K562 (cell line): ENCODE measurements around the gene HYAL3. TPM values are rescaled to one million over a fixed set of nuclear protein-coding genes. Genes with fewer than 3 reads are reported as not detected.

ENCODE experiments used
- ATF7 ChIP-seq: fragments of 450-650 bp; IDR thresholded peaks from 2 replicates; pipeline ENCODE4 v1.7.1; 2014; ENCODE audit warnings: mild to moderate bottlenecking, moderate library complexity
- CBFB ChIP-seq: sonication (generic); formaldehyde crosslinking; IDR thresholded peaks from 2 replicates; pipeline ENCODE4 v1.4.0; 2020; ENCODE audit warnings: mild to moderate bottlenecking, missing genetic modification reagents
- CEBPG ChIP-seq, 3 experiments: fragments of 200-800 bp in 1 of 3; sonication (Bioruptor generic) in 1 of 3; sonication (generic) in 1 of 3; formaldehyde crosslinking in 1 of 3; IDR thresholded peaks in 2 of 3; conservative IDR thresholded peaks in 1 of 3; 2 replicates each; pipeline versions ENCODE4 v1.6.1 to v1.8.0; 2016 to 2022; ENCODE audit warnings: missing compliant biosample characterization in 2 of 3, missing genetic modification characterization in 2 of 3, mild to moderate bottlenecking in 1 of 3, missing genetic modification reagents in 1 of 3
- CREM ChIP-seq: IDR thresholded peaks from 2 replicates; pipeline ENCODE4 v1.6.1; 2014; ENCODE audit warnings: antibody characterized with exemption, low read depth
- CXXC5 ChIP-seq: fragments of 250-450 bp; sonication (Bioruptor Pico); IDR thresholded peaks from 2 replicates; pipeline ENCODE4 v1.8.0; 2022; ENCODE audit warnings: inconsistent platforms, mild to moderate bottlenecking, moderate library complexity
- ELF2 ChIP-seq: fragments of 250-450 bp; sonication (Bioruptor Pico); IDR thresholded peaks from 2 replicates; pipeline ENCODE4 v1.5.0; 2021; ENCODE audit warnings: mild to moderate bottlenecking
- ETS2 ChIP-seq: IDR thresholded peaks from 2 replicates; pipeline ENCODE4 v1.6.1; 2016; ENCODE audit warnings: borderline replicate concordance, missing genetic modification characterization, mild to moderate bottlenecking, moderate library complexity, missing compliant biosample characterization; ENCODE audit not compliant: poor library complexity, severe bottlenecking
- HDGF ChIP-seq: fragments of 450-650 bp; IDR thresholded peaks from 2 replicates; pipeline ENCODE4 v1.6.1; 2016
- JUND ChIP-seq, 2 experiments: IDR thresholded peaks; 2 replicates in 1 of 2; 3 replicates in 1 of 2; pipeline ENCODE4 v1.6.1; 2011; ENCODE audit warnings: borderline replicate concordance in 2 of 2, low read depth in 2 of 2, low read length in 2 of 2, improper control_type of control experiment in 1 of 2, missing biosample characterization in 1 of 2, missing genetic modification characterization in 1 of 2, missing genetic modification reagents in 1 of 2
- KLF1 ChIP-seq: fragments of 450-650 bp; IDR thresholded peaks from 2 replicates; pipeline ENCODE4 v1.6.1; 2016; ENCODE audit warnings: missing genetic modification characterization, missing compliant biosample characterization
- MTA2 ChIP-seq: fragments of 450-650 bp; IDR thresholded peaks from 2 replicates; pipeline ENCODE4 v1.6.1; 2016; ENCODE audit warnings: low read depth
- NR3C1 ChIP-seq: sonication (generic); formaldehyde crosslinking; IDR thresholded peaks from 2 replicates; pipeline ENCODE4 v1.8.1; 2022; ENCODE audit warnings: missing genetic modification reagents
- PHF21A ChIP-seq: fragments of 450-650 bp; IDR thresholded peaks from 2 replicates; pipeline ENCODE4 v1.6.1; 2017; ENCODE audit warnings: low read depth, borderline replicate concordance
- POLR2G ChIP-seq: fragments of 200-400 bp; formaldehyde crosslinking; IDR thresholded peaks from 2 replicates; pipeline ENCODE4 v1.6.1; 2017; ENCODE audit warnings: low read depth, mild to moderate bottlenecking, antibody characterized with exemption, low read length, moderate library complexity
- SAP30 ChIP-seq: fragments of 200-600 bp; sonication (generic); IDR thresholded peaks from 2 replicates; pipeline ENCODE4 v1.6.1; 2012; ENCODE audit warnings: borderline replicate concordance, low read depth, mild to moderate bottlenecking, moderate library complexity, low read length, control low read depth, inconsistent platforms; ENCODE audit not compliant: insufficient read depth, poor library complexity, severe bottlenecking
- SMARCE1 ChIP-seq: fragments of 450-650 bp; IDR thresholded peaks from 2 replicates; pipeline ENCODE4 v1.7.1; 2016; ENCODE audit warnings: mild to moderate bottlenecking
- SMC3 ChIP-seq: conservative IDR thresholded peaks from 2 replicates; pipeline ENCODE4 v1.6.1; 2011; ENCODE audit warnings: low read depth, low read length, improper control_type of control experiment; ENCODE audit not compliant: insufficient read depth
- SP1 ChIP-seq: sonication (generic); formaldehyde crosslinking; IDR thresholded peaks from 2 replicates; pipeline ENCODE4 v1.8.1; 2022; ENCODE audit warnings: mild to moderate bottlenecking, missing genetic modification reagents
- SRSF3 ChIP-seq: fragments of 200-400 bp; formaldehyde crosslinking; IDR thresholded peaks from 2 replicates; pipeline ENCODE4 v1.6.1; 2016; ENCODE audit warnings: mild to moderate bottlenecking, low read length, moderate library complexity; ENCODE audit not compliant: insufficient read depth
- TBP ChIP-seq: optimal IDR thresholded peaks from 2 replicates; pipeline ENCODE3; 2011; ENCODE audit warnings: low read depth, low read length, improper control_type of control experiment
- ZBTB7A ChIP-seq: IDR thresholded peaks from 2 replicates; pipeline ENCODE4 v1.6.1; 2011; ENCODE audit warnings: low read depth, mild to moderate bottlenecking, low read length, moderate library complexity, borderline replicate concordance; ENCODE audit not compliant: control insufficient read depth
- ZNF12 ChIP-seq: sonication (generic); formaldehyde crosslinking; IDR thresholded peaks from 2 replicates; pipeline ENCODE4 v1.4.0; 2020; ENCODE audit warnings: mild to moderate bottlenecking, missing genetic modification reagents
- ZNF23 ChIP-seq: fragments of 250-450 bp; sonication (Bioruptor Pico); IDR thresholded peaks from 2 replicates; pipeline ENCODE4 v1.4.0; 2020; ENCODE audit warnings: mild to moderate bottlenecking
- ZNF589 ChIP-seq: fragments of 200-800 bp; sonication (Bioruptor generic); IDR thresholded peaks from 2 replicates; pipeline ENCODE4 v1.6.1; 2016; ENCODE audit warnings: low read depth, missing genetic modification characterization, missing compliant biosample characterization
- ZNF717 ChIP-seq: fragments of 250-450 bp; sonication (Bioruptor Pico); IDR thresholded peaks from 2 replicates; pipeline ENCODE4 v1.5.0; 2021
- ZNF785 ChIP-seq: fragments of 250-450 bp; sonication (Bioruptor Pico); IDR thresholded peaks from 2 replicates; pipeline ENCODE4 v1.4.0; 2020; ENCODE audit warnings: mild to moderate bottlenecking
- polyA plus RNA-seq, 8 experiments: library from polyadenylated mRNA; depleted of rRNA in 4 of 8; stranded (reverse) in 5 of 8; unstranded in 3 of 8; fragments of >200 nt; fragmentation: Nextera tagmentation in 2 of 8; fragmentation: Illumina TruSeq in 1 of 8; extraction: Ambion mirVana in 2 of 8; extraction: Trizol in 1 of 8; gene quantifications; 2 replicates each; pipeline versions ENCODE4 v1.2.1 to v1.2.3, GENCODE V29; 2011 to 2014; ENCODE audit warnings: inconsistent platforms in 1 of 8, missing spikeins in 1 of 8
- total RNA-seq, 7 experiments: library from RNA; depleted of rRNA in 6 of 7; stranded (reverse); fragments of >200 nt in 6 of 7; fragmentation: Illumina TruSeq in 2 of 7; extraction: Trizol in 2 of 7; gene quantifications; 2 replicates each; pipeline versions ENCODE4 v1.2.1 to v1.2.3, GENCODE V29; 2011 to 2021; ENCODE audit warnings: low replicate concordance in 1 of 7
- TF ChIP-seq, protein P1 (sequence below), 2 experiments: fragments of 450-650 bp in 1 of 2; sonication (generic) in 1 of 2; formaldehyde crosslinking in 1 of 2; IDR thresholded peaks in 1 of 2; conservative IDR thresholded peaks in 1 of 2; 2 replicates each; pipeline versions ENCODE4 v1.6.1 to v1.8.1; 2016 to 2023; ENCODE audit warnings: mild to moderate bottlenecking in 2 of 2, moderate library complexity in 2 of 2, inconsistent platforms in 1 of 2, missing genetic modification reagents in 1 of 2
- TF ChIP-seq, protein P2 (sequence below): fragments of 450-650 bp; formaldehyde crosslinking; IDR thresholded peaks from 2 replicates; pipeline ENCODE4 v1.4.0; 2022; ENCODE audit warnings: mild to moderate bottlenecking, moderate library complexity

Gene HYAL3
- total and polyA plus RNA-seq, 9 of the 15 experiments (the other 6 are each of a cell fraction or from before 2014, with no cell fraction given), result 0.38 to 9.1 (median 6.8) TPM

- TF ChIP-seq, protein P1, sequence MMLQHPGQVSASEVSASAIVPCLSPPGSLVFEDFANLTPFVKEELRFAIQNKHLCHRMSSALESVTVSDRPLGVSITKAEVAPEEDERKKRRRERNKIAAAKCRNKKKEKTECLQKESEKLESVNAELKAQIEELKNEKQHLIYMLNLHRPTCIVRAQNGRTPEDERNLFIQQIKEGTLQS (IDR thresholded peaks at IDR 0.05), result peak; percentile 94
- TF ChIP-seq, protein P1 (CRISPR knock-in tag; conservative IDR thresholded peaks at IDR 0.05), result no peak
- no peak for TF ChIP-seq ZNF23 (CRISPR knock-in tag)
- no peak for TF ChIP-seq ELF2 (CRISPR knock-in tag)
- 0 out of 2 replicates have a peak, but pooled peaks have one; percentile 37 for TF ChIP-seq SP1
- 0 out of 2 replicates have a peak, but pooled peaks have one; percentile 8 for TF ChIP-seq CEBPG (CRISPR knock-in tag; IDR thresholded peaks at IDR 0.05)
- no peak for TF ChIP-seq CEBPG (tag; conservative IDR thresholded peaks at IDR 0.05 in 1 of 2, IDR thresholded peaks at IDR 0.05 in 1 of 2)
- no peak for TF ChIP-seq ZNF785 (CRISPR knock-in tag)
- TF ChIP-seq JUND (IDR thresholded peaks at IDR 0.05; ENCODE audit: borderline replicate concordance, low read depth, low read length), result peak; percentile 95
- peak; percentile 92; the same call in 2 of the 3 replicates for TF ChIP-seq JUND (tag; IDR thresholded peaks at IDR 0.05; ENCODE audit: borderline replicate concordance, low read depth, low read length)
- TF ChIP-seq POLR2G, result 0 out of 2 replicates have a peak, but pooled peaks have one; percentile 31
- TF ChIP-seq HDGF, result peak; percentile 43; the same call in 1 of the 2 replicates
- peak; percentile 44; the same call in 1 of the 2 replicates for TF ChIP-seq CREM
- TF ChIP-seq CBFB (CRISPR knock-in tag), result no peak
- no peak for TF ChIP-seq CXXC5 (CRISPR knock-in tag)
- no peak for TF ChIP-seq ZNF589
- TF ChIP-seq ZBTB7A, result peak; percentile 50; the same call in 1 of the 2 replicates
- TF ChIP-seq ZNF12 (CRISPR knock-in tag), result no peak
- no peak for TF ChIP-seq PHF21A
- TF ChIP-seq ATF7, result 0 out of 2 replicates have a peak, but pooled peaks have one; percentile 15
- 0 out of 2 replicates have a peak, but pooled peaks have one; percentile 39 for TF ChIP-seq SMARCE1
- TF ChIP-seq SAP30, result no peak
- no peak for TF ChIP-seq SRSF3
- TF ChIP-seq ZNF717, result no peak
- no peak for TF ChIP-seq SMC3
- no peak for TF ChIP-seq KLF1 (tag)
- TF ChIP-seq TBP, result peak; percentile 9
- no peak for TF ChIP-seq NR3C1 (CRISPR knock-in tag)
- no peak for TF ChIP-seq MTA2
- no peak for TF ChIP-seq ETS2 (tag)
- TF ChIP-seq, protein P2, sequence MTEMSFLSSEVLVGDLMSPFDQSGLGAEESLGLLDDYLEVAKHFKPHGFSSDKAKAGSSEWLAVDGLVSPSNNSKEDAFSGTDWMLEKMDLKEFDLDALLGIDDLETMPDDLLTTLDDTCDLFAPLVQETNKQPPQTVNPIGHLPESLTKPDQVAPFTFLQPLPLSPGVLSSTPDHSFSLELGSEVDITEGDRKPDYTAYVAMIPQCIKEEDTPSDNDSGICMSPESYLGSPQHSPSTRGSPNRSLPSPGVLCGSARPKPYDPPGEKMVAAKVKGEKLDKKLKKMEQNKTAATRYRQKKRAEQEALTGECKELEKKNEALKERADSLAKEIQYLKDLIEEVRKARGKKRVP (CRISPR knock-in tag), result no peak
Observed at GRCh38 chr3:50316657-50317242, 17.5 kb upstream of the HYAL3 start (continued).
